Mammary epithelial cell (primary cell): ENCODE measurements around the gene POLR2J3.
"Not testable (repeated sequence)": the region's sequence is repeated elsewhere in the genome, so short reads cannot be mapped to it uniquely, and the experiment has no call there.

Experiments
- EZH2 ChIP-seq: IDR thresholded peaks from 2 replicates; pipeline ENCODE4 v1.6.1; 2012; ENCODE audit warnings: low read length, inconsistent platforms, borderline replicate concordance
- TF ChIP-seq, protein P1 (sequence below), 2 donors: IDR thresholded peaks in 1 of 2; conservative IDR thresholded peaks in 1 of 2; 2 replicates each; pipeline ENCODE4 v1.5.1; 2011 to 2012; ENCODE audit warnings: inconsistent platforms in 2 of 2, low read length in 2 of 2, mild to moderate bottlenecking in 2 of 2, control low read depth in 1 of 2, low read depth in 1 of 2; ENCODE audit not compliant: insufficient read depth in 1 of 2; ENCODE audit errors: extremely low read depth in 1 of 2

- TF ChIP-seq, protein P1, sequence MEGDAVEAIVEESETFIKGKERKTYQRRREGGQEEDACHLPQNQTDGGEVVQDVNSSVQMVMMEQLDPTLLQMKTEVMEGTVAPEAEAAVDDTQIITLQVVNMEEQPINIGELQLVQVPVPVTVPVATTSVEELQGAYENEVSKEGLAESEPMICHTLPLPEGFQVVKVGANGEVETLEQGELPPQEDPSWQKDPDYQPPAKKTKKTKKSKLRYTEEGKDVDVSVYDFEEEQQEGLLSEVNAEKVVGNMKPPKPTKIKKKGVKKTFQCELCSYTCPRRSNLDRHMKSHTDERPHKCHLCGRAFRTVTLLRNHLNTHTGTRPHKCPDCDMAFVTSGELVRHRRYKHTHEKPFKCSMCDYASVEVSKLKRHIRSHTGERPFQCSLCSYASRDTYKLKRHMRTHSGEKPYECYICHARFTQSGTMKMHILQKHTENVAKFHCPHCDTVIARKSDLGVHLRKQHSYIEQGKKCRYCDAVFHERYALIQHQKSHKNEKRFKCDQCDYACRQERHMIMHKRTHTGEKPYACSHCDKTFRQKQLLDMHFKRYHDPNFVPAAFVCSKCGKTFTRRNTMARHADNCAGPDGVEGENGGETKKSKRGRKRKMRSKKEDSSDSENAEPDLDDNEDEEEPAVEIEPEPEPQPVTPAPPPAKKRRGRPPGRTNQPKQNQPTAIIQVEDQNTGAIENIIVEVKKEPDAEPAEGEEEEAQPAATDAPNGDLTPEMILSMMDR (conservative IDR thresholded peaks at IDR 0.05 in 1 of 2, IDR thresholded peaks at IDR 0.05 in 1 of 2; ENCODE audit: extremely low read depth in 1 of 2, insufficient read depth in 1 of 2, low read depth in 1 of 2, low read length in 2 of 2), result not testable (repeated sequence)
- not testable (repeated sequence) for TF ChIP-seq EZH2
Observed at GRCh38 chr7:102616507-102617125, 44.2 kb upstream of the POLR2J3 start, which contains the start of gene RASA4.
